Inflammatory macrophage (primary cell): Measurements from ENCODE around the gene SMIM20.
"Not testable (repeated sequence)": the region's sequence is repeated elsewhere in the genome, so short reads cannot be mapped to it uniquely, and the experiment has no call there.

Source experiments
- DNase-seq, 2 donors: peaks; one replicate each; pipeline ENCODE4 v3.0.0-alpha.2; 2020 to 2022

The SMIM20 gene

GRCh38 chr4:25890571-25891485 is 23.2 kb upstream of the SMIM20 start:
- DNase-seq = no peak

- no peak for DNase-seq
Observed at GRCh38 chr4:25892796-25893195, 21.2 kb upstream of the SMIM20 start.

- no peak for DNase-seq
Observed at GRCh38 chr4:25896776-25897539, 17.1 kb upstream of the SMIM20 start.

- no peak for DNase-seq
Observed at GRCh38 chr4:25900310-25900709, 13.7 kb upstream of the SMIM20 start.

GRCh38 chr4:25901030-25901430 is 13.0 kb upstream of the SMIM20 start:
- no peak for DNase-seq

- peak in 1 of 2 donors; percentile 31 for DNase-seq
Observed at GRCh38 chr4:25903900-25904747, 9.9 kb upstream of the SMIM20 start.

- no peak for DNase-seq
Observed at GRCh38 chr4:25904748-25905082, 9.3 kb upstream of the SMIM20 start.

- DNase-seq = no peak
Observed at GRCh38 chr4:25905371-25905770, 8.6 kb upstream of the SMIM20 start.

GRCh38 chr4:25906113-25906512 is 7.9 kb upstream of the SMIM20 start:
- DNase-seq = not testable (repeated sequence)

GRCh38 chr4:25908491-25908901 is 5.5 kb upstream of the SMIM20 start:
- peak in 1 of 2 donors; percentile 24 for DNase-seq

GRCh38 chr4:25911356-25911755 is 2.7 kb upstream of the SMIM20 start:
- DNase-seq = no peak

- no peak for DNase-seq
Observed at GRCh38 chr4:25913056-25913850, 767 bp upstream of the SMIM20 start.

- DNase-seq = no peak
Observed at GRCh38 chr4:25914670-25915352, 791 bp downstream of the SMIM20 start.

GRCh38 chr4:25915353-25915705 is 1.3 kb downstream of the SMIM20 start:
- DNase-seq = no peak

- DNase-seq = no peak
Observed at GRCh38 chr4:25916870-25917269, 2.9 kb downstream of the SMIM20 start.

- no peak for DNase-seq
Observed at GRCh38 chr4:25919676-25920075, 5.7 kb downstream of the SMIM20 start.

GRCh38 chr4:25921922-25922321 is 7.9 kb downstream of the SMIM20 start:
- DNase-seq = no peak

GRCh38 chr4:25922812-25923369 is 8.9 kb downstream of the SMIM20 start:
- no peak for DNase-seq

GRCh38 chr4:25923745-25924144 is 9.7 kb downstream of the SMIM20 start:
- no peak for DNase-seq

- peak; percentile 36 to 55 for DNase-seq
Observed at GRCh38 chr4:25925486-25926201, 11.6 kb downstream of the SMIM20 start.
